Mucosa of descending colon (tissue), 3 donors: ENCODE results near the gene HAO2. TPM values are rescaled to one million over a fixed set of nuclear protein-coding genes. Genes with fewer than 3 reads are reported as not detected.

Source experiments
- ATAC-seq: fragments of 200-7000 bp; cut with Tn5 transposase; one replicate; pipeline ENCODE4 v1.9.1; 2020; ENCODE audit warnings: mild to moderate bottlenecking, moderate library complexity
- DNase-seq, 3 donors: peaks; one replicate each; pipeline ENCODE4 v3.0.0-alpha.2; 2020
- H3K36me3 ChIP-seq: fragments of 200-600 bp; one replicate; pipeline ENCODE4 v1.8.0; 2021; ENCODE audit warnings: low read depth, mild to moderate bottlenecking
- H3K4me1 ChIP-seq: fragments of 200-600 bp; one replicate; pipeline ENCODE4 v1.8.0; 2021; ENCODE audit warnings: low read depth, mild to moderate bottlenecking
- H3K4me3 ChIP-seq: fragments of 200-600 bp; one replicate; pipeline ENCODE4 v1.8.0; 2021; ENCODE audit warnings: mild to moderate bottlenecking
- H3K9me3 ChIP-seq: fragments of 200-600 bp; one replicate; pipeline ENCODE4 v1.8.0; 2021; ENCODE audit warnings: mild to moderate bottlenecking
- CTCF ChIP-seq: fragments of 200-600 bp; IDR thresholded peaks from one replicate; pipeline ENCODE4 v1.8.0; 2022; ENCODE audit warnings: antibody characterized with exemption, mild to moderate bottlenecking
- intact Hi-C, 2 donors: fragments of 100-400 bp; cut with DNase I in 1 of 2; cut with micrococcal nuclease in 1 of 2; formaldehyde crosslinking; loops; one replicate each; pipeline versions ENCODE4 v1.11.0 to v1.11.1; 2022; cut with DNase I, micrococcal nuclease
- total RNA-seq, 3 donors: library from RNA; stranded (reverse); fragmentation: NEBNext Ultra II Directional in 2 of 3; extraction: Animal tissue kit (Norgen Biotek cat#: 25700) in 2 of 3; gene quantifications; one replicate each; pipeline versions ENCODE4 v1.2.1 to v1.2.4, GENCODE V29; 2021 to 2023
- donor health status: DM: no; HTN: no; CAD: no; lungs with moderate emphysema.
- donor health status: DM: no; HTN: no; CAD: no.
- donor health status: DM: no; HTN: yes; CAD: no.

HAO2 gene
- total RNA-seq, 3 donors from 2014 or later = not detected

- Histone ChIP-seq H3K9me3 (no peaks in the 10 kb centered on the region), H3K36me3 (no peaks in the 10 kb centered on the region), H3K4me1 (no peaks in the 10 kb centered on the region), H3K4me3 (no peak overlapping the region)
- ATAC-seq (peak; percentile 54), DNase-seq (no peak)
- intact Hi-C loops = loop anchor here (5.0 to 10.0 kb wide), 3 partner anchors 80 to 1213 kb away; no protein-coding TSS in a partner anchor
- TF ChIP-seq CTCF = peak; percentile 49
These were observed 1.0 kb upstream of the HAO2 start for GRCh38 chr1:119367432-119368124.

DNA sequence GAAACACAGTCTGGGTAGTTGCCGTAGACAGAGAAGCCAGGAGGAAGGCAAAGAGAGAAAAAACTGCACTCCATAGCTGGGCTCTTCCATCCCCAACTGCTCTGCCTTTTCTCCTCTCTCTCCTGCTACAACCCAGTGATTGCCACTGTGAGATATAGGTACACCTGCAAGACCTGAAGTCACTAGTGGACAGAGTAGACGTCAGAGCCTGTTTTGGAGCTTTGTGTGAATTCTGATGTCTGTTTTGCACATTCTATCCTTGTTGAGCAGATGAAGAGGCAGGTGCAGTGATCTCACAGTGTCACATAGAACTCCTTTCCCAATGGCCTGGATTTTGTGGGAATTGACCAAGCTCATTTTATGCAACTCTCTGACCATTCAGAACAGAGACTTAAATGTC, 2.2 kb downstream of the HAO2 start:
- H3K9me3 ChIP-seq = no peaks in the 10 kb centered on the region
- H3K4me1 ChIP-seq = peaks cover 4% of the 10 kb centered on the region
- TF ChIP-seq CTCF = no peak
- no peak overlapping the region for H3K4me3 ChIP-seq
- H3K36me3 ChIP-seq = no peaks in the 10 kb centered on the region
- no peak for DNase-seq
- no peak for ATAC-seq
- intact Hi-C loops = no loop called here

- ATAC-seq = no peak
- H3K36me3 ChIP-seq = no peaks in the 10 kb centered on the region
- DNase-seq = no peak
- no peak for TF ChIP-seq CTCF
- no peak overlapping the region for H3K4me3 ChIP-seq
- intact Hi-C loops = no loop called here
- H3K4me1 ChIP-seq = peaks cover 4% of the 10 kb centered on the region
- H3K9me3 ChIP-seq = no peaks in the 10 kb centered on the region
These were observed 3.2 kb downstream of the HAO2 start for GRCh38 chr1:119371815-119372214.

- Histone ChIP-seq H3K36me3 (no peaks in the 10 kb centered on the region), H3K4me1 (peaks cover 4% of the 10 kb centered on the region), H3K9me3 (no peaks in the 10 kb centered on the region), H3K4me3 (no peak overlapping the region)
- peak in 1 of 3 donors; percentile 64 for DNase-seq
- no peak for TF ChIP-seq CTCF
- ATAC-seq = peak; percentile 83
- intact Hi-C loops = no loop called here
These were observed 4.0 kb downstream of the HAO2 start for GRCh38 chr1:119372503-119373086.

- no peaks in the 10 kb centered on the region for H3K9me3 ChIP-seq
- peaks cover 4% of the 10 kb centered on the region for H3K4me1 ChIP-seq
- ATAC-seq = peak; percentile 48
- no peaks in the 10 kb centered on the region for H3K36me3 ChIP-seq
- DNase-seq = no peak
- H3K4me3 ChIP-seq = no peak overlapping the region
- TF ChIP-seq CTCF = no peak
- intact Hi-C loops = no loop called here
These were observed 4.9 kb downstream of the HAO2 start for GRCh38 chr1:119373465-119373864.
